ENCODE measurements around the gene KLC3.

Gene KLC3

GRCh38 chr19:45368737-45369340, 28.3 kb downstream of the KLC3 start:
- no peaks in the 10 kb centered on the region for H3K36me3 Mint-ChIP-seq
- H3K27me3 Mint-ChIP-seq = no peaks in the 10 kb centered on the region
- peak overlapping the region; percentile 39 for H3K4me3 Mint-ChIP-seq
- no peak overlapping the region for H3K27ac Mint-ChIP-seq
- no peaks in the 10 kb centered on the region for H3K9me3 Mint-ChIP-seq
- peaks cover 19% of the 10 kb centered on the region for H3K4me1 Mint-ChIP-seq

DNA sequence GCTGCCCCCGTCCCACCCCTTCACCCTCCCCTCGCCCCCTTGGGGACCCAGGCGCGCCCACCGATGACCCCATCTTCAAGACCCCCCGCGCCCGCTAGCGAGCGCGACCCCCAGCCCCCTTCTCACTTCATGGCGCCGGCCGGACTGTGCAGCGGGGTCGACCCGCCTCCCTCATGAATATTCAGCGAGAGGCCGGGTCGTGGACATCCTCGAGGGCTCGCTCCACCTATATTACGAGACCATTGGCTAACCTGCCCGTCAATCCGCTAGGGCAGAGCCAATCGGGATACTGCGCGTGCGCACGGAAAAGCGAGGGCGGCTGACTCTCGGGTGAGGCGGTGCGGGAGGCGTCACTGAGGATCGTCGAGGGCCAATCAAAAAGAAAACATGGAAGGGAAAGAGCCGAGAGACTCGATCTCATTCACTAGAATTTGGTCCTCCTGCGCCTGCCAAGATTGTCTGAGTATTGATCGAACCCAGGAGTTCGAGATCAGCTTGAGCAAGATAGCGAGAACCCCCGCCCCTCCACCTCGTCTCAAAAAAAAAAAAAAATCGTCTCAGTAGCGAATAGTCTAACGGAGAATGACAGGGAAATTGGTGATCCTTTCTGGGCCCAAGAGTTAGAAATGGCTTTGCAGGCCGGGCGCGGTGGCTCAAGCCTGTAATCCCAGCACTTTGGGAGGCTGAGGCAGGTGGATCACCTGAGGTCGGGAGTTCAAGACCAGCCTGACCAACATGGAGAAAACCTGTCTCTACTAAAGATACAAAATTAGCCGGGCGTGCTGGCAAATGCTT, 30.1 kb downstream of the KLC3 start, which contains the start of gene ERCC2:
Gene ERCC2, minus strand, starts transcription at position 164 of the 795 bp plus-strand sequence. Its CDS starts 33 bp downstream, at position 131.
- Mint-ChIP-seq H3K4me3 (peak within 1 kb of the TSS; percentile 94), H3K27ac (peak within 1 kb of the TSS; percentile 96), H3K4me1 (peaks cover 19% of the 10 kb centered on the region), H3K27me3 (no peaks in the 10 kb centered on the region), H3K9me3 (no peaks in the 10 kb centered on the region), H3K36me3 (no peaks in the 10 kb centered on the region)

- peak overlapping the region; percentile 62 for H3K27ac Mint-ChIP-seq
- no peaks in the 10 kb centered on the region for H3K4me1 Mint-ChIP-seq
- no peaks in the 10 kb centered on the region for H3K27me3 Mint-ChIP-seq
- H3K36me3 Mint-ChIP-seq = no peaks in the 10 kb centered on the region
- H3K4me3 Mint-ChIP-seq = no peak overlapping the region
- H3K9me3 Mint-ChIP-seq = no peaks in the 10 kb centered on the region
Observed at GRCh38 chr19:45376045-45376724, 35.6 kb downstream of the KLC3 start.

GRCh38 chr19:45380107-45380506, 39.6 kb downstream of the KLC3 start:
- no peak overlapping the region for H3K27ac Mint-ChIP-seq
- H3K9me3 Mint-ChIP-seq = no peaks in the 10 kb centered on the region
- H3K4me3 Mint-ChIP-seq = no peak overlapping the region
- H3K4me1 Mint-ChIP-seq = no peaks in the 10 kb centered on the region
- peaks cover 9% of the 10 kb centered on the region for H3K27me3 Mint-ChIP-seq
- no peaks in the 10 kb centered on the region for H3K36me3 Mint-ChIP-seq

DNA sequence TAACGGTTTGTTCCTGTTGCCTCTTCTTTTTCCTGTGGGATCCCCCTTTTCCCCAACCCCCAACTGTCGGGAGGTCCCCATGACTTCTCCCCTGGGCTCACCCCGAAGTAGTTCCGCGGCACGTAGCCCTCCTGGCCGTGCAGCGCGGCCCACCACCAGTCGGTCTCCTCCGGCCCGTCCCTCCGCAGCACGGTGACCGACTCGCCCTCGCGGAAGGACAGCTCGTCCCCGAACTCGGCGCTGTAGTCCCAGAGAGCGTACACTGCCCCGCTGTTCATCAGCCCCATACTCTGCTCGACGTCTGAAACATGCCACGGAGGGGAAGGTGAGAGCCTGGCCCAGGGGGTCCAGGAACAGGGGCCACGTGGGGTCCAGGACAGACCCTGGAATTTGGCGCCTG, 41.9 kb downstream of the KLC3 start:
- no peaks in the 10 kb centered on the region for H3K4me1 Mint-ChIP-seq

DNA sequence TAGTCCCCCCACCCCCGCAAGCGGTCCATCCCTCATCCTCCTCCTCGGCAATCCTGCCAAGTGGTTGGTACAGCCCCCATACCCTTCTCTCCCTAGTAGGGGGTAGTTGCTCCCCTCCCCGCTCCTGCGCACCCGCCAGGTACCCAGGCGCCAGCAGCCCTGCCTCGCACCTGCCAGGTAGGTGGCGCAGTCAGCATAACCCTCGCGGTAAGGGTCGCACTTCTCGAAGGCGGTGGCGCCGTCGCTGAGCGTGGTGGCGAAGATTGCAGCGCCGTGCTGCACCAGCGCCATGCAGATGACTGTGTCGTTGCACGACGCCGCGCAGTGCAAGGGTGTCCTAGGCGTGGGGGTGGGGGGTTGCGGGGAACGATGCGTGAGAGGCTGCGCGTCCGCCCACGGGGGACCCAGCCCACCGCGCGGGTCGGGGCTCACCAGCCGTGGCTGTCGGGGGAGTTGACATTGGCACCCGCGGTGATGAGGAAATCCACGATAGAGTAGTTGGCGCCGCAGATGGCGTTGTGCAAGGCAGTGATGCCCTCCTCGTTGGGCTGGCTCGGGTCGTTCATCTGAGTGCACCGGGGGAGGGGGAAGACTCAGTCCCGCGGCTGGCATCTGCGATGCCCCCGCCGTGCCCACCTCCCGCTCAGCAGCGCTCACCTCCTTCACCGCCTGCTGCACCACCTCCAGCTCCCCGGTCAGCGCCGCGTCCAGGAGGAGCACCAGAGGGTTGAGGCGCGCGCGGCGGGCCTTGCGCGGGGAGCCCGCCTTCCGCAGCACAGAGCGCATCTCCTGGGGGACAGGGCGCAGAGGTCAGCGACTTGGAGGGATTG, 45.1 kb downstream of the KLC3 start:
- Mint-ChIP-seq H3K4me1 (no peaks in the 10 kb centered on the region), H3K27ac (no peak overlapping the region), H3K9me3 (no peaks in the 10 kb centered on the region), H3K27me3 (peaks cover 19% of the 10 kb centered on the region), H3K36me3 (no peaks in the 10 kb centered on the region), H3K4me3 (no peak overlapping the region)

More for the DNA sequence above, 41.9 kb downstream of the KLC3 start:
- no peaks in the 10 kb centered on the region for H3K9me3 Mint-ChIP-seq
- no peak overlapping the region for H3K27ac Mint-ChIP-seq
- peaks cover 16% of the 10 kb centered on the region for H3K27me3 Mint-ChIP-seq
- H3K4me3 Mint-ChIP-seq = no peak overlapping the region
- H3K36me3 Mint-ChIP-seq = no peaks in the 10 kb centered on the region

GRCh38 chr19:45391346-45391745, 50.8 kb downstream of the KLC3 start:
- Mint-ChIP-seq H3K36me3 (no peaks in the 10 kb centered on the region), H3K27ac (no peak overlapping the region), H3K9me3 (no peaks in the 10 kb centered on the region), H3K4me1 (no peaks in the 10 kb centered on the region), H3K4me3 (no peak overlapping the region), H3K27me3 (peaks cover 5% of the 10 kb centered on the region)

GRCh38 chr19:45391871-45392665, 51.5 kb downstream of the KLC3 start:
- H3K9me3 Mint-ChIP-seq = no peaks in the 10 kb centered on the region
- no peaks in the 10 kb centered on the region for H3K4me1 Mint-ChIP-seq
- no peak overlapping the region for H3K4me3 Mint-ChIP-seq
- H3K27ac Mint-ChIP-seq = no peak overlapping the region
- peaks cover 4% of the 10 kb centered on the region for H3K27me3 Mint-ChIP-seq
- no peaks in the 10 kb centered on the region for H3K36me3 Mint-ChIP-seq

- Mint-ChIP-seq H3K4me1 (peaks cover 12% of the 10 kb centered on the region), H3K4me3 (no peak overlapping the region), H3K27ac (no peak overlapping the region), H3K27me3 (peaks cover 15% of the 10 kb centered on the region), H3K9me3 (no peaks in the 10 kb centered on the region), H3K36me3 (peaks cover 2% of the 10 kb centered on the region)
Observed at GRCh38 chr19:45395821-45396617, 55.5 kb downstream of the KLC3 start.

- H3K27ac Mint-ChIP-seq = no peak overlapping the region
- peaks cover 2% of the 10 kb centered on the region for H3K36me3 Mint-ChIP-seq
- H3K9me3 Mint-ChIP-seq = no peaks in the 10 kb centered on the region
- no peak overlapping the region for H3K4me3 Mint-ChIP-seq
- H3K27me3 Mint-ChIP-seq = peaks cover 31% of the 10 kb centered on the region
- peaks cover 30% of the 10 kb centered on the region for H3K4me1 Mint-ChIP-seq
Observed at GRCh38 chr19:45400192-45400591, 59.6 kb downstream of the KLC3 start.
